ENCODE data around the gene FAT2.

GRCh38 chr5:151608522-151608921 lies 17.4 kb upstream of the FAT2 start:
- TF ChIP-seq, protein P1, sequence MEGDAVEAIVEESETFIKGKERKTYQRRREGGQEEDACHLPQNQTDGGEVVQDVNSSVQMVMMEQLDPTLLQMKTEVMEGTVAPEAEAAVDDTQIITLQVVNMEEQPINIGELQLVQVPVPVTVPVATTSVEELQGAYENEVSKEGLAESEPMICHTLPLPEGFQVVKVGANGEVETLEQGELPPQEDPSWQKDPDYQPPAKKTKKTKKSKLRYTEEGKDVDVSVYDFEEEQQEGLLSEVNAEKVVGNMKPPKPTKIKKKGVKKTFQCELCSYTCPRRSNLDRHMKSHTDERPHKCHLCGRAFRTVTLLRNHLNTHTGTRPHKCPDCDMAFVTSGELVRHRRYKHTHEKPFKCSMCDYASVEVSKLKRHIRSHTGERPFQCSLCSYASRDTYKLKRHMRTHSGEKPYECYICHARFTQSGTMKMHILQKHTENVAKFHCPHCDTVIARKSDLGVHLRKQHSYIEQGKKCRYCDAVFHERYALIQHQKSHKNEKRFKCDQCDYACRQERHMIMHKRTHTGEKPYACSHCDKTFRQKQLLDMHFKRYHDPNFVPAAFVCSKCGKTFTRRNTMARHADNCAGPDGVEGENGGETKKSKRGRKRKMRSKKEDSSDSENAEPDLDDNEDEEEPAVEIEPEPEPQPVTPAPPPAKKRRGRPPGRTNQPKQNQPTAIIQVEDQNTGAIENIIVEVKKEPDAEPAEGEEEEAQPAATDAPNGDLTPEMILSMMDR (IDR thresholded peaks at IDR 0.05; ENCODE audit: low read depth, low read length), result no peak
- no peak for TF ChIP-seq EZH2phosphoT487 (IDR thresholded peaks at IDR 0.05; ENCODE audit: low read depth)
